ENCODE results near the gene FGFRL1.

Gene FGFRL1

GRCh38 chr4:995311-996026, 16.0 kb upstream of the FGFRL1 start:
- H3K4me3 ChIP-seq (ENCODE audit: low read depth in 1 of 2, low read length in 2 of 2) = no peak overlapping the region
- peaks cover 16% of the 10 kb centered on the region for H3K36me3 ChIP-seq (ENCODE audit: insufficient read depth, low read length)
- peak; percentile 18; the same call in 2 of the 3 replicates for ATAC-seq (ENCODE audit: insufficient read depth, low read depth)
- no peak overlapping the region for H3K4me2 ChIP-seq (ENCODE audit: insufficient read depth, low read length)
- H3K4me1 ChIP-seq (ENCODE audit: insufficient read depth, low read length) = no peaks in the 10 kb centered on the region
- no peaks in the 10 kb centered on the region for H3K9me3 ChIP-seq (ENCODE audit: insufficient read depth, low read length, severe bottlenecking)
- H3K27me3 ChIP-seq (ENCODE audit: insufficient read depth, low read length, poor library complexity) = no peaks in the 10 kb centered on the region
- no peaks in the 10 kb centered on the region for H3K79me2 ChIP-seq (ENCODE audit: insufficient read depth, low read length)
- no peak overlapping the region for H3K9ac ChIP-seq (ENCODE audit: low read depth, low read length)
- TF ChIP-seq CTCF (IDR thresholded peaks at IDR 0.05; ENCODE audit: borderline replicate concordance, extremely low read depth, low read length, poor library complexity, severe bottlenecking) = no peak
- TF ChIP-seq EZH2 (IDR thresholded peaks at IDR 0.05; ENCODE audit: borderline replicate concordance, low read depth, low read length, severe bottlenecking) = no peak
- H4K20me1 ChIP-seq (ENCODE audit: insufficient read depth, low read length) = peaks cover 16% of the 10 kb centered on the region
- H2AFZ ChIP-seq (ENCODE audit: low read depth, low read length) = no peak overlapping the region
- no peak overlapping the region for H3K27ac ChIP-seq (ENCODE audit: low read length)
- no peak for DNase-seq

DNA sequence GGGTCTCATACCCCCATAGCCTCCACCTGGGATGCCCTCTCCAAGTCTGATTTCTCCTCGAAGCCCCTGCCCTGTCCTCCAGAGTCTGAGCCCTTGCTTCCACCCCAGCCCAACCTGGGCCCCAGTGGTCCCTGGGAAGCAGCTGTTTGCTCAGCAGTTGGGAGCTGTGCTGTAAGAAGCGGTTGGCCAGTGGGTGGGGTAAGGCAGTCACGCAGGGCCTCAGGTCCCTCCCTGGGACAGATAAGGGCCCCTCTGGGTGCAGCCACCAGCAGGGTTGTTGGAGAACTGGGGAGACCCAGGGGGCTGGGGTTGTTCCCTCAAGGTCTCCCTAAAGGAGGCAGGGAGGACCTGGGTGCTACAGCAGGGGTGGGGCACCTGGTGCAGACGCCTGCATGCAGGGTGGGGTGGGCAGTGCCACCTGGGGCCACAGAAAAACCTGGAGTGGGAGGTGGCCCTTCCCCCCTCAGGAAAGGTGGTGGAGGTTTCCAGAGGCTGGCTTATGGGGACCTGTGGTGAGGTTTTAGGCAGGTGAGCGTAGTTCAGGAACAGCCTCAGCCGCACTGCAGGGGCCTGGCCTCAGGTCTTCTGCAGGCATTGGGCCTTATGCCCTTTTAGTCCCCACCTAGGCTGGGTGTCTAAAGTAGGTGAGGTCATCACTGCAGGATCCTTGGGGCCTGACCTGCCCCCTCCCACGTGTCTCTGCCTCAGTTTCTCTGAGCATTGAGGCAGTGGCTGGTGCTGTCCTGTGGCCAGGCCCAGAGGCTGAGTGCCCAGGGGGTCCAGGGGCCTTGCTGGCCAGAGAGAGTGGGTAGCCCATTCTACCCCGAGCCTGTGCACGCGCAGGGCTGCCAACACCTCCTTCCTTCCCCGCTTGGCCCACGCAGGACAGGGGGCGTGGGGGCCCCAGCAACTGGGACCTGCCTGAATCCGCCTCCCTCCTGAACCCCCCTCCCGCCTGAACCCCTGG, 15.1 kb upstream of the FGFRL1 start:
- Histone ChIP-seq H3K27me3 (ENCODE audit: insufficient read depth, low read length, poor library complexity) (no peaks in the 10 kb centered on the region), H4K20me1 (ENCODE audit: insufficient read depth, low read length) (peaks cover 14% of the 10 kb centered on the region)
- TF ChIP-seq EZH2 (IDR thresholded peaks at IDR 0.05; ENCODE audit: borderline replicate concordance, low read depth, low read length, severe bottlenecking) (no peak), CTCF (IDR thresholded peaks at IDR 0.05; ENCODE audit: borderline replicate concordance, extremely low read depth, low read length, poor library complexity, severe bottlenecking) (no peak)

DNA sequence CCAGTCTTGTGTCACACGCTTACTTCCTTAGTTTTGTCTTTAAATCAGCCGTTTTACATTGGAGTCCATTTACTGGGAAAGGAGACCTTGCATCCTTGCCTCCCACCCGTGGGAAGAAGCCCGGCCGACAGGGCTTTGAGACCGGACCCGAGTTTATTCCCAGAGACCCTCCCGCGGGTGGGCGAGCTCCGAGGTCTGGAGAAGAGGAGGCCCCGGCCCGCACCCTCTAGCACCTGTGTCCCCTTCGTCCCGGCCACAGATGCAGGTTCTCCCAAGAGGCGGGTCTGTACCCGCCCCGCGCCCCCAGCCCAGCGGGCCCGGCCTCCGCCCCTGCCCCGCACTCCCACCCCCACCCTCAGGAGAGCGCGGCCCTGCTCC, 14.4 kb upstream of the FGFRL1 start:
- H2AFZ ChIP-seq (ENCODE audit: low read depth, low read length) = no peak overlapping the region
- no peak overlapping the region for H3K4me3 ChIP-seq (ENCODE audit: low read depth in 1 of 2, low read length in 2 of 2)
- peaks cover 11% of the 10 kb centered on the region; the same call in 1 of the 2 replicates for H4K20me1 ChIP-seq (ENCODE audit: insufficient read depth, low read length)
- no peaks in the 10 kb centered on the region for H3K79me2 ChIP-seq (ENCODE audit: insufficient read depth, low read length)
- DNase-seq = no peak
- ATAC-seq (ENCODE audit: insufficient read depth, low read depth) = no peak
- no peak overlapping the region for H3K4me2 ChIP-seq (ENCODE audit: insufficient read depth, low read length)
- no peak for TF ChIP-seq CTCF (IDR thresholded peaks at IDR 0.05; ENCODE audit: borderline replicate concordance, extremely low read depth, low read length, poor library complexity, severe bottlenecking)
- no peak for TF ChIP-seq EZH2 (IDR thresholded peaks at IDR 0.05; ENCODE audit: borderline replicate concordance, low read depth, low read length, severe bottlenecking)
- H3K36me3 ChIP-seq (ENCODE audit: insufficient read depth, low read length) = 0 out of 2 replicates have a peak, but pooled peaks cover 2% of the 10 kb centered on the region
- no peak overlapping the region for H3K27ac ChIP-seq (ENCODE audit: low read length)
- no peak overlapping the region for H3K9ac ChIP-seq (ENCODE audit: low read depth, low read length)
- H3K4me1 ChIP-seq (ENCODE audit: insufficient read depth, low read length) = no peaks in the 10 kb centered on the region
- H3K9me3 ChIP-seq (ENCODE audit: insufficient read depth, low read length, severe bottlenecking) = no peaks in the 10 kb centered on the region
- no peaks in the 10 kb centered on the region for H3K27me3 ChIP-seq (ENCODE audit: insufficient read depth, low read length, poor library complexity)

More for the DNA sequence above, 15.1 kb upstream of the FGFRL1 start:
- H3K9me3 ChIP-seq (ENCODE audit: insufficient read depth, low read length, severe bottlenecking) = no peaks in the 10 kb centered on the region
- no peak overlapping the region for H3K27ac ChIP-seq (ENCODE audit: low read length)
- H3K4me1 ChIP-seq (ENCODE audit: insufficient read depth, low read length) = no peaks in the 10 kb centered on the region
- H3K79me2 ChIP-seq (ENCODE audit: insufficient read depth, low read length) = no peaks in the 10 kb centered on the region
- no peak overlapping the region for H3K4me2 ChIP-seq (ENCODE audit: insufficient read depth, low read length)
- ATAC-seq (ENCODE audit: insufficient read depth, low read depth) (peak; percentile 27), DNase-seq (no peak)
- no peak overlapping the region for H2AFZ ChIP-seq (ENCODE audit: low read depth, low read length)
- no peak overlapping the region for H3K4me3 ChIP-seq (ENCODE audit: low read depth in 1 of 2, low read length in 2 of 2)
- H3K36me3 ChIP-seq (ENCODE audit: insufficient read depth, low read length) = peaks cover 8% of the 10 kb centered on the region
- no peak overlapping the region for H3K9ac ChIP-seq (ENCODE audit: low read depth, low read length)

Measured in DND-41 (cell line).